Adrenal gland (tissue), 5 donors: ENCODE results near the gene IRAK3.
"Not testable (repeated sequence)": the region's sequence is repeated elsewhere in the genome, so short reads cannot be mapped to it uniquely, and the experiment has no call there.

Experiments
- CTCF ChIP-seq, 6 experiments: fragments of 450-650 bp in 4 of 6; fragments of 200-600 bp in 2 of 6; sonication (generic) in 1 of 6; IDR thresholded peaks; 1 replicate in 5 of 6; 2 replicates in 1 of 6; pipeline versions ENCODE4 v1.5.1 to v1.8.0; 2016 to 2021; ENCODE audit warnings: antibody characterized with exemption in 6 of 6, mild to moderate bottlenecking in 2 of 6, moderate library complexity in 1 of 6
- POLR2A ChIP-seq, 2 donors: fragments of 450-650 bp; IDR thresholded peaks; one replicate each; pipeline ENCODE4 v1.6.1; 2017; ENCODE audit warnings: antibody characterized with exemption in 2 of 2, mild to moderate bottlenecking in 2 of 2, moderate library complexity in 1 of 2
- donor health status: DM: no; HTN: no; CAD: no.

- not testable (repeated sequence) for TF ChIP-seq CTCF, POLR2A (IDR thresholded peaks at IDR 0.05)
Observed at GRCh38 chr12:66303316-66303804, 114.3 kb downstream of the IRAK3 start.
